ENCODE results near the gene REXO4. TPM values are rescaled to one million over a fixed set of nuclear protein-coding genes. Genes with fewer than 3 reads are reported as not detected.

REXO4 gene
- total RNA-seq, 2 experiments from 2014 or later: 35.7 to 45.5 TPM

DNA sequence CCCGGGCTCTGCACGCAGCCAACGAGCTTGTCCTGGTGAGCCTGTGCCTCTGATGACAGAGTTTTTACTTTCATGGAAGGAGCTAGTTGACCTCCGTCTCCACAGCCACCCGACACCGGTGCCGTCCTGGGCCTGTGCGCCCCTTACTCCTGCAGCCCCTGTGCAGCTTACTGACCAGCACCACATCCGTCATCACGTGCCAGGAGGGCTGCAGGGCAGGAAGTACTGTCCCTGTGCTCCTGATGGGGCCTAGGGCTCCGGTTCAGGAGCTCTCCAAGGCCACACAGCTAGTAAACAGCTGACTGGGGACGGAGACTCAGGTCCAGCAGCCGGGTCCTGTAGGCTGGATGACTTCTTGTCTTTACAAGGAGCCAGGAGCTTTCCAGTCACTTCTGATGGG is 31.5 kb downstream of the REXO4 start:
- Histone ChIP-seq H3K4me2 (ENCODE audit: low read length) (no peak overlapping the region), H3K27ac (ENCODE audit: low read depth, low read length, poor library complexity, severe bottlenecking) (no peak overlapping the region), H3K4me1 (ENCODE audit: insufficient read depth, low read length, poor library complexity, severe bottlenecking) (no peaks in the 10 kb centered on the region), H3K4me3 (ENCODE audit: low read depth, low read length, poor library complexity, severe bottlenecking) (no peak overlapping the region), H3K9me3 (ENCODE audit: low read length) (0 out of 2 replicates have a peak, but pooled peaks cover 7% of the 10 kb centered on the region), H4K20me1 (ENCODE audit: insufficient read depth, low read length) (no peaks in the 10 kb centered on the region), H3K9me2 (ENCODE audit: insufficient read depth, low read length) (no peaks in the 10 kb centered on the region), H2AFZ (ENCODE audit: low read length) (no peak overlapping the region), H3K36me3 (ENCODE audit: insufficient read depth, low read length) (no peaks in the 10 kb centered on the region), H3K79me2 (ENCODE audit: insufficient read depth, low read depth, low read length) (no peaks in the 10 kb centered on the region)
- ChIA-PET CTCF (ENCODE audit: unreplicated experiment) (no interaction called here), POLR2A (no interaction called here)
- DNase-seq (ENCODE audit: low spot score): no peak
- BruUV-seq (replicated peaks): no TSS peak
- TF ChIP-seq EZH2phosphoT487 (IDR thresholded peaks at IDR 0.05; ENCODE audit: borderline replicate concordance, low read depth, low read length): no peak
- TF ChIP-seq, protein P1, sequence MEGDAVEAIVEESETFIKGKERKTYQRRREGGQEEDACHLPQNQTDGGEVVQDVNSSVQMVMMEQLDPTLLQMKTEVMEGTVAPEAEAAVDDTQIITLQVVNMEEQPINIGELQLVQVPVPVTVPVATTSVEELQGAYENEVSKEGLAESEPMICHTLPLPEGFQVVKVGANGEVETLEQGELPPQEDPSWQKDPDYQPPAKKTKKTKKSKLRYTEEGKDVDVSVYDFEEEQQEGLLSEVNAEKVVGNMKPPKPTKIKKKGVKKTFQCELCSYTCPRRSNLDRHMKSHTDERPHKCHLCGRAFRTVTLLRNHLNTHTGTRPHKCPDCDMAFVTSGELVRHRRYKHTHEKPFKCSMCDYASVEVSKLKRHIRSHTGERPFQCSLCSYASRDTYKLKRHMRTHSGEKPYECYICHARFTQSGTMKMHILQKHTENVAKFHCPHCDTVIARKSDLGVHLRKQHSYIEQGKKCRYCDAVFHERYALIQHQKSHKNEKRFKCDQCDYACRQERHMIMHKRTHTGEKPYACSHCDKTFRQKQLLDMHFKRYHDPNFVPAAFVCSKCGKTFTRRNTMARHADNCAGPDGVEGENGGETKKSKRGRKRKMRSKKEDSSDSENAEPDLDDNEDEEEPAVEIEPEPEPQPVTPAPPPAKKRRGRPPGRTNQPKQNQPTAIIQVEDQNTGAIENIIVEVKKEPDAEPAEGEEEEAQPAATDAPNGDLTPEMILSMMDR (conservative IDR thresholded peaks at IDR 0.05; ENCODE audit: low read length): no peak
- intact Hi-C loops (cut with micrococcal nuclease; ENCODE audit: unreplicated experiment): no loop called here

DNA sequence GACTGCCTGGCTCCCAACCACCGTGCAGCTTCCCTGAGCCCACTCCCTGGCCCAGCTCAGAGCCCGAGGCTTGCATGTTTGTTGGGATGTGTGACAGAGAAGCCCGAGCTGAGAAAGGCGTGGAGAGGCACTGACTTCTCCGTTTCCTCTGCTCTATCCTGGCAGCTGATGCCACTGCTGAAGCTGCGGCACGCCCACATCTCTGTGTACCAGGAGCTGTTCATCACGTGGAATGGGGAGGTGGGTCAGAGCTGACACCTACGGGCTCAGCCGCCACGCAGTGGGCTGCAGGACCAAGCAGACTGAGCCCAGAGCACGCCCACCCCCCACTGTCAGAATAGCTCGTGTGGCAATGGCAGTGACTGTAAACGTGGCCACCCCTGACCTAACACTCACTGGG is 32.4 kb downstream of the REXO4 start:
- 0 out of 2 replicates have a peak, but pooled peaks cover 7% of the 10 kb centered on the region for H3K9me3 ChIP-seq (ENCODE audit: low read length)
- no peak overlapping the region for H3K4me2 ChIP-seq (ENCODE audit: low read length)
- no peaks in the 10 kb centered on the region for H3K4me1 ChIP-seq (ENCODE audit: insufficient read depth, low read length, poor library complexity, severe bottlenecking)
- no peak for DNase-seq (ENCODE audit: low spot score)
- H3K9me2 ChIP-seq (ENCODE audit: insufficient read depth, low read length): no peaks in the 10 kb centered on the region
- ChIA-PET POLR2A (no interaction called here), CTCF (ENCODE audit: unreplicated experiment) (interaction anchor here (0.5 kb wide), 1 partner anchor 316 kb away, joined by 3 read pairs; no protein-coding TSS in a partner anchor)
- H3K4me3 ChIP-seq (ENCODE audit: low read depth, low read length, poor library complexity, severe bottlenecking): no peak overlapping the region
- H2AFZ ChIP-seq (ENCODE audit: low read length): no peak overlapping the region
- no peaks in the 10 kb centered on the region for H3K36me3 ChIP-seq (ENCODE audit: insufficient read depth, low read length)
- intact Hi-C loops (cut with micrococcal nuclease; ENCODE audit: unreplicated experiment): no loop called here
- no peak for TF ChIP-seq EZH2phosphoT487 (IDR thresholded peaks at IDR 0.05; ENCODE audit: borderline replicate concordance, low read depth, low read length)
- TF ChIP-seq, protein P1 (conservative IDR thresholded peaks at IDR 0.05; ENCODE audit: low read length): no peak
- no peaks in the 10 kb centered on the region for H4K20me1 ChIP-seq (ENCODE audit: insufficient read depth, low read length)
- no peaks in the 10 kb centered on the region for H3K79me2 ChIP-seq (ENCODE audit: insufficient read depth, low read depth, low read length)
- BruUV-seq (replicated peaks): no TSS peak
- no peak overlapping the region for H3K27ac ChIP-seq (ENCODE audit: low read depth, low read length, poor library complexity, severe bottlenecking)

DNA sequence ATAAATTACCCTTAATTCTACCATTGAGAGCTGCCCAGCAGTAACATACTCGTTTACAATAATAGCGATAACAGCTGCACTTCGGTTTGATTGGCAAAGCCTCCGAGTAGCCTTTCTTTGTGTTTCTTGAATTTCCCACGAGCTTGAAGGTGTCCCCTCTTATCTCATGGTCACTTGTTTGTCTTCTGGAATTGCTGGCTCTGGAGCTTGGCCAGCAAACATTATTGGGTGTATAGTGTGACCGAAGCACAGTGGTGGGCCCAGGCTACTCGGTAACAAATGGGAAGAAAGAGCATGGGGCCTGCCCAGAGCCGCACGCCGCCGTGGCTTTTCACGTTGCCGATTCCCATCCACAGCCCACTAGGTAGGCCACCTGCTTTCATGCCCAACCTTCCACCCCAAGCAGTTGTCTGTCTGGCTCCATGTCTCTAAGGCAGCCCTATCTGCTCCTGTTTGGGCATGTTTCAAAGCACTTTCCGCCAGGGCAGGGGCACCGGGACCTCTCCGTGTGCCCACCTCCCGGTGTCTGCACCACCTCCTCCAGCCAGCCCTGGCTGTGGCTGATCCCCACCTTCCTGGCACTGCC is 33.0 kb downstream of the REXO4 start:
- Histone ChIP-seq H4K20me1 (ENCODE audit: insufficient read depth, low read length) (no peaks in the 10 kb centered on the region), H3K79me2 (ENCODE audit: insufficient read depth, low read depth, low read length) (no peaks in the 10 kb centered on the region), H3K36me3 (ENCODE audit: insufficient read depth, low read length) (no peaks in the 10 kb centered on the region), H3K4me1 (ENCODE audit: insufficient read depth, low read length, poor library complexity, severe bottlenecking) (no peaks in the 10 kb centered on the region), H3K9me3 (ENCODE audit: low read length) (0 out of 2 replicates have a peak, but pooled peaks cover 7% of the 10 kb centered on the region), H3K27ac (ENCODE audit: low read depth, low read length, poor library complexity, severe bottlenecking) (no peak overlapping the region), H3K4me3 (ENCODE audit: low read depth, low read length, poor library complexity, severe bottlenecking) (no peak overlapping the region), H3K4me2 (ENCODE audit: low read length) (no peak overlapping the region), H3K9me2 (ENCODE audit: insufficient read depth, low read length) (no peaks in the 10 kb centered on the region), H2AFZ (ENCODE audit: low read length) (no peak overlapping the region)
- BruUV-seq (replicated peaks): no TSS peak
- TF ChIP-seq EZH2phosphoT487 (IDR thresholded peaks at IDR 0.05; ENCODE audit: borderline replicate concordance, low read depth, low read length): no peak
- TF ChIP-seq, protein P1 (conservative IDR thresholded peaks at IDR 0.05; ENCODE audit: low read length): no peak
- no peak for DNase-seq (ENCODE audit: low spot score)
- ChIA-PET POLR2A (no interaction called here), CTCF (ENCODE audit: unreplicated experiment) (interaction anchor here (0.5 to 0.6 kb wide), 2 partner anchors 19 to 316 kb away, joined by 3 read pairs; no protein-coding TSS in a partner anchor)
- intact Hi-C loops (cut with micrococcal nuclease; ENCODE audit: unreplicated experiment): no loop called here
